GM18520 (cell line): ENCODE measurements around the gene MKNK2.
"Not testable (repeated sequence)": the region's sequence is repeated elsewhere in the genome, so short reads cannot be mapped to it uniquely, and the experiment has no call there.

Source experiments
- ATAC-seq: cut with Tn5 transposase; IDR thresholded peaks from one replicate; pipeline ENCODE4 v1.9.1; 2021; ENCODE audit not compliant: unreplicated experiment

Gene MKNK2

GRCh38 chr19:2050991-2051772 lies at the start of gene MKNK2:
MKNK2 (minus strand) TSS chr19:2051244; CDS start chr19:2050851, 393 bp downstream.
- peak; percentile 42 for ATAC-seq

GRCh38 chr19:2100719-2101061 lies 49.6 kb upstream of the MKNK2 start:
- no peak for ATAC-seq

GRCh38 chr19:2099937-2100718 lies 49.1 kb upstream of the MKNK2 start:
- ATAC-seq = no peak

- no peak for ATAC-seq
Measured at GRCh38 chr19:2099054-2099501, 48.0 kb upstream of the MKNK2 start.

GRCh38 chr19:2097886-2098327 lies 46.9 kb upstream of the MKNK2 start:
- ATAC-seq = no peak

GRCh38 chr19:2097203-2097885 lies 46.3 kb upstream of the MKNK2 start:
- no peak for ATAC-seq

- ATAC-seq = peak; percentile 54
Measured at GRCh38 chr19:2096480-2097202, 45.6 kb upstream of the MKNK2 start, which contains the start of gene IZUMO4. IZUMO4 (plus strand) TSS chr19:2096915; CDS start chr19:2096946, 31 bp downstream.

- peak; percentile 30 for ATAC-seq
Measured at GRCh38 chr19:2096034-2096479, 45.0 kb upstream of the MKNK2 start, which contains the start of gene MOB3A. MOB3A (minus strand) TSS chr19:2096326; CDS start chr19:2078560, 17,766 bp downstream.

- not testable (repeated sequence) for ATAC-seq
Measured at GRCh38 chr19:2091926-2092525, 41.0 kb upstream of the MKNK2 start.

GRCh38 chr19:2089727-2090053 lies 38.6 kb upstream of the MKNK2 start:
- ATAC-seq = no peak

- no peak for ATAC-seq
Measured at GRCh38 chr19:2089001-2089711, 38.1 kb upstream of the MKNK2 start.

GRCh38 chr19:2087621-2088100 lies 36.6 kb upstream of the MKNK2 start:
- no peak for ATAC-seq

- not testable (repeated sequence) for ATAC-seq
Measured at GRCh38 chr19:2086695-2087620, 35.9 kb upstream of the MKNK2 start.

- ATAC-seq = peak; percentile 27
Measured at GRCh38 chr19:2084993-2085720, 34.1 kb upstream of the MKNK2 start.

GRCh38 chr19:2083174-2083854 lies 32.3 kb upstream of the MKNK2 start:
- ATAC-seq = no peak

GRCh38 chr19:2081873-2082810 lies 31.1 kb upstream of the MKNK2 start:
- no peak for ATAC-seq
